ENCODE results near the gene FHIT. TPM values are rescaled to one million over a fixed set of nuclear protein-coding genes. Genes with fewer than 3 reads are reported as not detected.

FHIT gene
- total and polyA plus RNA-seq, 10 of the 15 experiments (the other 5 are each of a cell fraction or from before 2014, with no cell fraction given): 4.2 to 14.9 (median 9.4) TPM

DNA sequence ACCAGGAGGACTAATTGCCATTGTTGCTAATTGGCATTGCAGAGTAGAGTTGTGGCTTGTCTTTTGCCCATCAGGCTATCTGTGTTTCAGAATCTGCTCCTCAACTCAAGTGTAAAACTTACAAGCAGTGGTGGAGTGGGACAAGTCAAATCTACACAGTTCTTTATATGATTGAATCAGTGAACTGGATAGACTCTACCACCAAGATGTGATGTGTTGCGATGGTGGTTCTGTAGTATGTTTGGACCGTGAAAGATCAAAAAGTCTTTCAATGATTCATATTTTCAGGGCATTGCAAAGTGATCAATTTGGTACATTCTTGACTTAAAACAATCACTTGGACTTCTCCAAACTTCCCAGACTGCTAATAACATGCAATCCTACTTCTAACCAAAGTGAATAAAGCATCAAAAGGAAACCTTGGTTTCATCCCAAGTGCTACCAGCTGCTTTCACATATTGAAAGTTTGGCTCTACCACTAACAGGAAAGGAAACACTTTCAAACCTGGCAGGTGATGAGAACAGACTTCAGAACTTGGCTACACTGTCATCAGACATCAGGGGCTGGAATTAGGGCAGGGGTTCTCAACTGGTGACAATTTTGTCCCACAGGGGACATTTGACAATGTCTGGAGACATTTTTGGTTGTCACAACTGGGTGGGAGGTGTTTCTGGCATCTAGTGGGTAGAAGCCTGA, 1356.7 kb downstream of the FHIT start:
- no peak overlapping the region for H3K27ac ChIP-seq (ENCODE audit: control insufficient read depth, insufficient read depth)
- no peak for FAIRE-seq
- no TSS peak for BruUV-seq (replicated peaks)
- RAD21 ChIA-PET (ENCODE audit: unreplicated experiment): no interaction called here
- H2AFZ ChIP-seq (ENCODE audit: control insufficient read depth, low read depth, low read length): no peak overlapping the region
- intact Hi-C loops (cut with micrococcal nuclease; ENCODE audit: unreplicated experiment) (no loop called here), in situ Hi-C loops (cut with MboI) (no loop called here)
- H4K20me1 ChIP-seq (ENCODE audit: control insufficient read depth, insufficient read depth): no peaks in the 10 kb centered on the region
- DNase-seq (ENCODE audit: low read depth, low spot score): no peak
- no peaks in the 10 kb centered on the region for H3K4me1 ChIP-seq (ENCODE audit: control insufficient read depth, insufficient read depth, low read length)
- POLR2A ChIA-PET: no interaction called here
- 53% methylated on average over 2 of the region's 2 CpGs for WGBS (ENCODE audit: insufficient coverage, insufficient replicate concordance, low lambda C conversion rate, missing lambda C conversion rate)
- H3K4me2 ChIP-seq (ENCODE audit: control insufficient read depth, insufficient read depth): no peak overlapping the region
- TF ChIP-seq SKIL (IDR thresholded peaks at IDR 0.05; ENCODE audit: low read depth, poor library complexity, severe bottlenecking) (no peak), SREBF1 (IDR thresholded peaks at IDR 0.05; ENCODE audit: low read length) (no peak), SREBF2 (IDR thresholded peaks at IDR 0.05; ENCODE audit: low read length) (no peak), SPI1 (IDR thresholded peaks at IDR 0.05; ENCODE audit: borderline replicate concordance, insufficient read depth, low read depth, low read length) (no peak), MAX (IDR thresholded peaks at IDR 0.05; ENCODE audit: low read depth, low read length) (no peak), CHD2 (IDR thresholded peaks at IDR 0.05; ENCODE audit: borderline replicate concordance, low read depth, low read length) (no peak), NFYA (IDR thresholded peaks at IDR 0.05; ENCODE audit: borderline replicate concordance, low read depth, low read length) (no peak), CREB1 (IDR thresholded peaks at IDR 0.05; ENCODE audit: low read depth) (no peak), USF1 (IDR thresholded peaks at IDR 0.05; ENCODE audit: borderline replicate concordance, extremely low read length, insufficient read depth, low read depth, low read length) (no peak), HDGF (IDR thresholded peaks at IDR 0.05) (no peak)
- TF ChIP-seq, protein P1, sequence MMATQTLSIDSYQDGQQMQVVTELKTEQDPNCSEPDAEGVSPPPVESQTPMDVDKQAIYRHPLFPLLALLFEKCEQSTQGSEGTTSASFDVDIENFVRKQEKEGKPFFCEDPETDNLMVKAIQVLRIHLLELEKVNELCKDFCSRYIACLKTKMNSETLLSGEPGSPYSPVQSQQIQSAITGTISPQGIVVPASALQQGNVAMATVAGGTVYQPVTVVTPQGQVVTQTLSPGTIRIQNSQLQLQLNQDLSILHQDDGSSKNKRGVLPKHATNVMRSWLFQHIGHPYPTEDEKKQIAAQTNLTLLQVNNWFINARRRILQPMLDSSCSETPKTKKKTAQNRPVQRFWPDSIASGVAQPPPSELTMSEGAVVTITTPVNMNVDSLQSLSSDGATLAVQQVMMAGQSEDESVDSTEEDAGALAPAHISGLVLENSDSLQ (IDR thresholded peaks at IDR 0.05): no peak
- TF ChIP-seq, protein P2, sequence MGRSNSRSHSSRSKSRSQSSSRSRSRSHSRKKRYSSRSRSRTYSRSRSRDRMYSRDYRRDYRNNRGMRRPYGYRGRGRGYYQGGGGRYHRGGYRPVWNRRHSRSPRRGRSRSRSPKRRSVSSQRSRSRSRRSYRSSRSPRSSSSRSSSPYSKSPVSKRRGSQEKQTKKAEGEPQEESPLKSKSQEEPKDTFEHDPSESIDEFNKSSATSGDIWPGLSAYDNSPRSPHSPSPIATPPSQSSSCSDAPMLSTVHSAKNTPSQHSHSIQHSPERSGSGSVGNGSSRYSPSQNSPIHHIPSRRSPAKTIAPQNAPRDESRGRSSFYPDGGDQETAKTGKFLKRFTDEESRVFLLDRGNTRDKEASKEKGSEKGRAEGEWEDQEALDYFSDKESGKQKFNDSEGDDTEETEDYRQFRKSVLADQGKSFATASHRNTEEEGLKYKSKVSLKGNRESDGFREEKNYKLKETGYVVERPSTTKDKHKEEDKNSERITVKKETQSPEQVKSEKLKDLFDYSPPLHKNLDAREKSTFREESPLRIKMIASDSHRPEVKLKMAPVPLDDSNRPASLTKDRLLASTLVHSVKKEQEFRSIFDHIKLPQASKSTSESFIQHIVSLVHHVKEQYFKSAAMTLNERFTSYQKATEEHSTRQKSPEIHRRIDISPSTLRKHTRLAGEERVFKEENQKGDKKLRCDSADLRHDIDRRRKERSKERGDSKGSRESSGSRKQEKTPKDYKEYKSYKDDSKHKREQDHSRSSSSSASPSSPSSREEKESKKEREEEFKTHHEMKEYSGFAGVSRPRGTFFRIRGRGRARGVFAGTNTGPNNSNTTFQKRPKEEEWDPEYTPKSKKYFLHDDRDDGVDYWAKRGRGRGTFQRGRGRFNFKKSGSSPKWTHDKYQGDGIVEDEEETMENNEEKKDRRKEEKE (IDR thresholded peaks at IDR 0.05): no peak
- no peaks in the 10 kb centered on the region for H3K36me3 ChIP-seq (ENCODE audit: control insufficient read depth in 2 of 2, insufficient read depth in 2 of 2, low read length in 1 of 2)
- SMC1A ChIA-PET (ENCODE audit: uncharacterized antibody, unreplicated experiment): no interaction called here
- no peaks in the 10 kb centered on the region for H3K9me3 ChIP-seq (replicated peaks; ENCODE audit: control insufficient read depth, insufficient read depth, low read length)
- CTCF ChIA-PET: no interaction called here
- no peaks in the 10 kb centered on the region for H3K27me3 ChIP-seq (replicated peaks in 1 of 2; ENCODE audit: control insufficient read depth in 2 of 2, insufficient read depth in 2 of 2, low read length in 1 of 2)
- H3K9ac ChIP-seq (ENCODE audit: control insufficient read depth, insufficient read depth, low read length): no peak overlapping the region
- no peaks in the 10 kb centered on the region for H3K79me2 ChIP-seq (ENCODE audit: control insufficient read depth, insufficient read depth, low read length)
- H3K4me3 ChIP-seq: no peak overlapping the region
- ATAC-seq: no peak
